GM12878 (cell line): ENCODE data around the gene ESRRG. TPM values are rescaled to one million over a fixed set of nuclear protein-coding genes. Genes with fewer than 3 reads are reported as not detected.

Experiments used
- ATAC-seq: fragments of 200-7000 bp; cut with Tn5 transposase; 3 replicates; pipeline ENCODE4 v1.9.1; 2020; ENCODE audit warnings: mild to moderate bottlenecking, moderate library complexity
- BruUV-seq: library from RNA; stranded (reverse); fragments of 400-500 nt; replicated peaks from 2 replicates; lab custom pipeline; 2021; lab: Mats Ljungman, UMichigan
- CTCF ChIA-PET: fragments of 300-600 bp; sonication (Branson Sonifier 250); formaldehyde crosslinking; extraction: SDS; loops from one replicate; lab custom pipeline; 2021; ENCODE audit warnings: inconsistent platforms; lab: Yijun Ruan, JAX
- POLR2A ChIA-PET: fragments of 350-600 bp; formaldehyde crosslinking; extraction: SDS; loops from one replicate; lab custom pipeline; 2021; ENCODE audit warnings: inconsistent platforms; lab: Charles Lee
- RAD21 ChIA-PET: fragments of 300-600 bp; sonication (Branson Sonifier 250); formaldehyde crosslinking; loops from one replicate; lab custom pipeline; 2023; ENCODE audit warnings: antibody characterized with exemption; ENCODE audit not compliant: unreplicated experiment; lab: Charles Lee
- SMC1A ChIA-PET: fragments of 300-600 bp; sonication (Branson Sonifier 250); formaldehyde crosslinking; loops from one replicate; lab custom pipeline; 2023; ENCODE audit not compliant: unreplicated experiment, uncharacterized antibody; lab: Charles Lee
- DNase-seq: peaks from one replicate; pipeline ENCODE4 v3.0.0-alpha.2; 2011; ENCODE audit warnings: low read depth, low spot score
- FAIRE-seq: peaks from 3 replicates; lab custom pipeline; 2011; peaks lifted over from hg19 to GRCh38; lab: Jason Lieb, UNC
- H2AFZ ChIP-seq: 2 replicates; pipeline ENCODE4 v1.6.0; 2011; ENCODE audit warnings: low read depth, low read length, control low read depth; ENCODE audit not compliant: control insufficient read depth
- H3K27ac ChIP-seq: 2 replicates; pipeline ENCODE4 v1.5.1; 2011; ENCODE audit warnings: control low read depth; ENCODE audit not compliant: control insufficient read depth, insufficient read depth
- H3K27me3 ChIP-seq, 2 experiments: replicated peaks in 1 of 2; 2 replicates each; pipeline versions ENCODE4 v1.6.0 to v1.6.1; 2011; ENCODE audit warnings: low read length in 1 of 2; ENCODE audit not compliant: control insufficient read depth in 2 of 2, insufficient read depth in 2 of 2
- H3K36me3 ChIP-seq, 2 experiments: 2 replicates each; pipeline ENCODE4 v1.5.1; 2011; ENCODE audit warnings: low read length in 1 of 2; ENCODE audit not compliant: control insufficient read depth in 2 of 2, insufficient read depth in 2 of 2
- H3K4me1 ChIP-seq: 2 replicates; pipeline ENCODE4 v1.6.1; 2011; ENCODE audit warnings: mild to moderate bottlenecking, low read length, moderate library complexity, mixed read lengths; ENCODE audit not compliant: control insufficient read depth, insufficient read depth
- H3K4me2 ChIP-seq: 2 replicates; pipeline ENCODE4 v1.6.0; 2011; ENCODE audit warnings: control low read depth; ENCODE audit not compliant: control insufficient read depth, insufficient read depth
- H3K4me3 ChIP-seq: fragments of 200-600 bp; sonication (generic); 2 replicates; pipeline ENCODE4 v1.5.1; 2016
- H3K79me2 ChIP-seq: 2 replicates; pipeline ENCODE4 v1.6.0; 2011; ENCODE audit warnings: low read length; ENCODE audit not compliant: control insufficient read depth, insufficient read depth
- H3K9ac ChIP-seq: 2 replicates; pipeline ENCODE4 v1.8.0; 2011; ENCODE audit warnings: low read length, control low read depth, mixed read lengths; ENCODE audit not compliant: control insufficient read depth, insufficient read depth
- H3K9me3 ChIP-seq: replicated peaks from 3 replicates; pipeline ENCODE4 v1.5.1; 2011; ENCODE audit warnings: mild to moderate bottlenecking, low read length; ENCODE audit not compliant: control insufficient read depth, insufficient read depth
- H4K20me1 ChIP-seq: 2 replicates; pipeline ENCODE4 v1.6.0; 2011; ENCODE audit not compliant: control insufficient read depth, insufficient read depth
- E2F8 ChIP-seq: fragments of 450-650 bp; IDR thresholded peaks from 2 replicates; pipeline ENCODE4 v1.6.1; 2018; ENCODE audit warnings: mild to moderate bottlenecking, low read depth, moderate library complexity; ENCODE audit not compliant: partially characterized antibody
- KLF5 ChIP-seq: fragments of 450-650 bp; IDR thresholded peaks from 2 replicates; pipeline ENCODE4 v1.6.1; 2014; ENCODE audit warnings: mild to moderate bottlenecking; ENCODE audit not compliant: partially characterized antibody
- MAX ChIP-seq: IDR thresholded peaks from 2 replicates; pipeline ENCODE4 v1.6.1; 2012; ENCODE audit warnings: low read depth, low read length, improper control_type of control experiment
- NR2C1 ChIP-seq: fragments of 450-650 bp; IDR thresholded peaks from 2 replicates; pipeline ENCODE4 v1.6.1; 2017; ENCODE audit warnings: antibody characterized with exemption, mild to moderate bottlenecking, moderate library complexity
- NR2C2 ChIP-seq: IDR thresholded peaks from 2 replicates; pipeline ENCODE4 v1.6.1; 2011; ENCODE audit warnings: borderline replicate concordance, low read depth; ENCODE audit not compliant: control insufficient read depth, insufficient read length
- PAX5 ChIP-seq: IDR thresholded peaks from 2 replicates; pipeline ENCODE4 v1.6.1; 2011; ENCODE audit warnings: low read depth, low read length, borderline replicate concordance
- ZNF622 ChIP-seq: fragments of 450-650 bp; IDR thresholded peaks from 2 replicates; pipeline ENCODE4 v1.6.1; 2017; ENCODE audit warnings: mild to moderate bottlenecking, inconsistent platforms
- WGBS: methylation state at CpG from one replicate; pipeline ENCODE4 v1.1.6; 2016; ENCODE audit warnings: low lambda C conversion rate; ENCODE audit not compliant: insufficient replicate concordance, insufficient coverage; ENCODE audit errors: missing lambda C conversion rate; 5-methylcytosine and 5-hydroxymethylcytosine counted together
- in situ Hi-C: fragments of 300-500 bp; cut with MboI; formaldehyde crosslinking; loops from 9 replicates; pipeline ENCODE4 v1.14.3; 2018; ENCODE audit warnings: mixed read lengths
- intact Hi-C: fragments of 100-400 bp; cut with micrococcal nuclease; formaldehyde crosslinking; loops from one replicate; pipeline ENCODE4 v1.14.2; 2022; ENCODE audit not compliant: unreplicated experiment
- polyA plus RNA-seq, 11 experiments: library from polyadenylated mRNA; depleted of rRNA in 4 of 11; unstranded in 6 of 11; stranded (reverse) in 5 of 11; fragments of >200 nt; fragmentation: Nextera tagmentation in 4 of 11; fragmentation: Illumina TruSeq in 1 of 11; extraction: Ambion mirVana in 4 of 11; extraction: Trizol in 1 of 11; gene quantifications; 1 replicate in 1 of 11; 2 replicates in 10 of 11; pipeline versions ENCODE4 v1.2.1 to v1.2.3, GENCODE V29; 2011 to 2016; ENCODE audit warnings: inconsistent platforms in 2 of 11, missing spikeins in 2 of 11, low read depth in 1 of 11
- total RNA-seq, 4 experiments: library from RNA; depleted of rRNA in 3 of 4; stranded (reverse); fragments of >200 nt in 3 of 4; fragmentation: Illumina TruSeq in 1 of 4; extraction: Trizol in 1 of 4; gene quantifications; 2 replicates each; pipeline versions ENCODE4 v1.2.1 to v1.2.3, GENCODE V29; 2013 to 2021

ESRRG gene
- total and polyA plus RNA-seq, 10 of the 15 experiments (the other 5 are each of a cell fraction or from before 2014, with no cell fraction given), result 0.03 TPM; not detected in 9

GRCh38 chr1:216653001-216653400 lies 70.2 kb downstream of the ESRRG start:
- ChIA-PET CTCF (interaction anchor here (0.7 kb wide), 1 partner anchor 175 kb away, joined by 3 read pairs; no protein-coding TSS in a partner anchor), RAD21 (no interaction called here), SMC1A (no interaction called here), POLR2A (no interaction called here)
- no peak for FAIRE-seq
- Histone ChIP-seq H4K20me1 (no peaks in the 10 kb centered on the region), H3K27me3 (no peaks in the 10 kb centered on the region), H3K79me2 (no peaks in the 10 kb centered on the region), H3K9me3 (no peaks in the 10 kb centered on the region), H2AFZ (no peak overlapping the region), H3K4me3 (no peak overlapping the region), H3K4me2 (no peak overlapping the region), H3K36me3 (no peaks in the 10 kb centered on the region), H3K27ac (no peak overlapping the region), H3K4me1 (no peaks in the 10 kb centered on the region), H3K9ac (no peak overlapping the region)
- BruUV-seq, result no TSS peak
- DNase-seq, result no peak
- TF ChIP-seq PAX5 (no peak), NR2C1 (no peak), E2F8 (no peak), MAX (no peak), KLF5 (no peak), ZNF622 (no peak), NR2C2 (no peak)
- in situ Hi-C loops (no loop called here), intact Hi-C loops (no loop called here)
- WGBS, result 36% methylated on average over 4 of the region's 4 CpGs
- ATAC-seq, result no peak
